H1 (cell line): Measurements from ENCODE around the gene PURB. TPM values are rescaled to one million over a fixed set of nuclear protein-coding genes. Genes with fewer than 3 reads are reported as not detected.
A peak's percentile ranks its signal among the peaks of the same experiment; 100 is the strongest.
"Not testable (repeated sequence)": the region's sequence is repeated elsewhere in the genome, so short reads cannot be mapped to it uniquely, and the experiment has no call there.

ENCODE experiments used
- CTCF ChIA-PET: fragments of 300-600 bp; sonication (Branson Sonifier 250); formaldehyde crosslinking; loops from one replicate; lab custom pipeline; 2021; ENCODE audit not compliant: partially characterized antibody; lab: Charles Lee
- POLR2A ChIA-PET: fragments of 300-600 bp; sonication (Branson Sonifier 250); formaldehyde crosslinking; loops from one replicate; lab custom pipeline; 2021; ENCODE audit warnings: inconsistent platforms; ENCODE audit not compliant: partially characterized antibody; lab: Charles Lee
- DNase-seq, 2 experiments: peaks; one replicate each; pipeline versions ENCODE4 v3.0.0 to v3.0.0-alpha.2; 2010 to 2022; ENCODE audit warnings: low spot score in 2 of 2, low read depth in 1 of 2, mixed read lengths in 1 of 2
- FAIRE-seq: peaks from 2 replicates; lab custom pipeline; 2011; peaks lifted over from hg19 to GRCh38; lab: Jason Lieb, UNC
- H2AFZ ChIP-seq: 2 replicates; pipeline ENCODE4 v1.8.1; 2012; ENCODE audit warnings: low read length, inconsistent platforms
- H2AK5ac ChIP-seq: 2 replicates; pipeline ENCODE4 v1.6.1; 2013; ENCODE audit warnings: low read depth, low read length
- H2BK120ac ChIP-seq: replicated peaks from 2 replicates; pipeline ENCODE3; 2013; ENCODE audit warnings: low read depth, low read length, inconsistent platforms
- H2BK12ac ChIP-seq: 2 replicates; pipeline ENCODE4 v1.6.1; 2013; ENCODE audit warnings: low read depth, low read length
- H2BK15ac ChIP-seq: 2 replicates; pipeline ENCODE4 v1.6.1; 2013; ENCODE audit warnings: low read length
- H2BK20ac ChIP-seq: 2 replicates; pipeline ENCODE4 v1.6.1; 2013; ENCODE audit warnings: low read length
- H2BK5ac ChIP-seq: 2 replicates; pipeline ENCODE4 v1.6.1; 2013; ENCODE audit warnings: low read depth, low read length
- H3K14ac ChIP-seq: 2 replicates; pipeline ENCODE4 v1.6.1; 2013; ENCODE audit warnings: inconsistent platforms; ENCODE audit not compliant: insufficient read length
- H3K18ac ChIP-seq: 2 replicates; pipeline ENCODE4 v1.6.1; 2013; ENCODE audit warnings: low read length; ENCODE audit errors: extremely low read depth
- H3K23ac ChIP-seq: 2 replicates; pipeline ENCODE4 v1.6.1; 2013; ENCODE audit warnings: inconsistent platforms; ENCODE audit not compliant: insufficient read length
- H3K23me2 ChIP-seq: 2 replicates; pipeline ENCODE4 v1.6.1; 2013; ENCODE audit warnings: low read depth, low read length
- H3K27ac ChIP-seq: 2 replicates; pipeline ENCODE4 v1.6.1; 2011; ENCODE audit warnings: low read depth, low read length, inconsistent platforms
- H3K27me3 ChIP-seq, 4 experiments: replicated peaks in 1 of 4; 1 replicate in 1 of 4; 2 replicates in 3 of 4; pipeline versions ENCODE4 v1.6.1 to v1.8.1; 2011 to 2013; ENCODE audit warnings: low read length in 3 of 4, mild to moderate bottlenecking in 3 of 4, inconsistent platforms in 2 of 4, mixed read lengths in 2 of 4, moderate library complexity in 1 of 4; ENCODE audit not compliant: control insufficient read depth in 3 of 4, insufficient read depth in 3 of 4; ENCODE audit errors: extremely low read depth in 1 of 4
- H3K36me3 ChIP-seq, 4 experiments: 2 replicates each; pipeline versions ENCODE4 v1.6.1 to v1.8.1; 2011 to 2013; ENCODE audit warnings: mild to moderate bottlenecking in 4 of 4, low read length in 3 of 4, moderate library complexity in 2 of 4, control low read depth in 1 of 4, inconsistent platforms in 1 of 4; ENCODE audit not compliant: insufficient read depth in 4 of 4, control insufficient read depth in 2 of 4
- H3K4ac ChIP-seq: replicated peaks from 2 replicates; pipeline ENCODE3; 2013; ENCODE audit warnings: low read length, low read depth, mixed read lengths, inconsistent platforms; ENCODE audit not compliant: insufficient read length
- H3K4me1 ChIP-seq, 4 experiments: replicated peaks in 1 of 4; 1 replicate in 1 of 4; 2 replicates in 3 of 4; pipeline versions ENCODE4 v1.6.1 to v1.8.1; 2011 to 2013; ENCODE audit warnings: low read length in 3 of 4, inconsistent platforms in 2 of 4, mixed read lengths in 1 of 4; ENCODE audit not compliant: insufficient read depth in 4 of 4, control insufficient read depth in 3 of 4
- H3K4me2 ChIP-seq, 2 experiments: 2 replicates each; pipeline versions ENCODE4 v1.6.1 to v1.8.1; 2011 to 2013; ENCODE audit warnings: low read depth in 2 of 2, low read length in 2 of 2, control low read depth in 1 of 2, inconsistent platforms in 1 of 2, mild to moderate bottlenecking in 1 of 2; ENCODE audit not compliant: insufficient read depth in 1 of 2
- H3K4me3 ChIP-seq, 4 experiments: fragments of 200-600, 300-600 bp in 1 of 4; sonication (generic), shearing (Covaris generic), sonication (Bioruptor Twin) in 1 of 4; 2 replicates each; pipeline versions ENCODE4 v1.5.1 to v1.8.1; 2011 to 2016; ENCODE audit warnings: low read length in 4 of 4, low read depth in 3 of 4, control low read depth in 2 of 4, inconsistent platforms in 2 of 4, mild to moderate bottlenecking in 2 of 4, mixed read lengths in 1 of 4, moderate library complexity in 1 of 4; ENCODE audit not compliant: insufficient read depth in 2 of 4; ENCODE audit errors: extremely low read depth in 1 of 4
- H3K56ac ChIP-seq: replicated peaks from 2 replicates; pipeline ENCODE3; 2013; ENCODE audit warnings: low read depth, mild to moderate bottlenecking, mixed read lengths, low read length, inconsistent platforms; ENCODE audit not compliant: insufficient read length
- H3K79me1 ChIP-seq: 2 replicates; pipeline ENCODE4 v1.6.1; 2013; ENCODE audit warnings: low read depth, low read length, control low read depth
- H3K79me2 ChIP-seq, 2 experiments: 2 replicates each; pipeline versions ENCODE4 v1.6.1 to v1.8.1; 2012 to 2013; ENCODE audit warnings: low read length in 2 of 2, mild to moderate bottlenecking in 2 of 2, inconsistent platforms in 1 of 2; ENCODE audit not compliant: insufficient read depth in 2 of 2, control insufficient read depth in 1 of 2
- H3K9ac ChIP-seq, 4 experiments: replicated peaks in 1 of 4; 1 replicate in 1 of 4; 2 replicates in 3 of 4; pipeline versions ENCODE4 v1.6.1 to v1.8.1; 2011 to 2013; ENCODE audit warnings: low read depth in 3 of 4, low read length in 3 of 4, control low read depth in 2 of 4, mild to moderate bottlenecking in 2 of 4, moderate library complexity in 2 of 4, inconsistent platforms in 1 of 4; ENCODE audit errors: extremely low read depth in 1 of 4
- H3K9me3 ChIP-seq, 2 experiments: 2 replicates each; pipeline versions ENCODE4 v1.6.1 to v1.8.1; 2012 to 2013; ENCODE audit warnings: mild to moderate bottlenecking in 2 of 2, moderate library complexity in 2 of 2, control low read depth in 1 of 2, inconsistent platforms in 1 of 2, low read depth in 1 of 2, low read length in 1 of 2, mixed read lengths in 1 of 2; ENCODE audit not compliant: insufficient read depth in 2 of 2
- H4K20me1 ChIP-seq, 2 experiments: replicated peaks in 1 of 2; 2 replicates each; pipeline versions ENCODE3 to v1.8.1; 2011 to 2013; ENCODE audit warnings: inconsistent platforms in 2 of 2, low read length in 2 of 2, mild to moderate bottlenecking in 1 of 2; ENCODE audit not compliant: insufficient read depth in 2 of 2, control insufficient read depth in 1 of 2
- H4K5ac ChIP-seq: 2 replicates; pipeline ENCODE4 v1.6.1; 2013; ENCODE audit warnings: low read length, low read depth, mixed read lengths, inconsistent platforms; ENCODE audit not compliant: insufficient read length
- H4K8ac ChIP-seq: 2 replicates; pipeline ENCODE4 v1.8.0; 2013; ENCODE audit warnings: mild to moderate bottlenecking, moderate library complexity, low read length, inconsistent platforms; ENCODE audit not compliant: insufficient read depth; ENCODE audit errors: extremely low read depth
- H4K91ac ChIP-seq: replicated peaks from 2 replicates; pipeline ENCODE3; 2013; ENCODE audit warnings: low read length, mixed read lengths, inconsistent platforms; ENCODE audit not compliant: insufficient read length
- WGBS, 2 experiments: shearing (Covaris generic) in 1 of 2; methylation state at CpG; one replicate each; pipeline versions ENCODE4 v1.1.6 to v1.1.7; 2013 to 2015; ENCODE audit warnings: low lambda C conversion rate in 2 of 2, mixed read lengths in 2 of 2, inconsistent platforms in 1 of 2, low coverage in 1 of 2, missing lambda C conversion rate in 1 of 2; ENCODE audit not compliant: insufficient replicate concordance in 2 of 2, insufficient coverage in 1 of 2, insufficient read length in 1 of 2; ENCODE audit errors: extremely low coverage in 1 of 2, missing lambda C conversion rate in 1 of 2; 5-methylcytosine and 5-hydroxymethylcytosine counted together
- polyA plus RNA-seq, 7 experiments: library from polyadenylated mRNA; depleted of rRNA in 3 of 7; stranded (reverse) in 5 of 7; unstranded in 2 of 7; fragments of >200 nt in 5 of 7; fragments of 200-250 nt in 2 of 7; gene quantifications; 1 replicate in 5 of 7; 2 replicates in 1 of 7; 4 replicates in 1 of 7; pipeline versions ENCODE4 v1.2.1 to v1.2.3, GENCODE V29; 2011 to 2013; ENCODE audit warnings: missing spikeins in 2 of 7, mixed read lengths in 2 of 7
- total RNA-seq: library from RNA; stranded (reverse); fragmentation: NEBNext Ultra II Directional; extraction: Animal tissue kit (Norgen Biotek cat#: 25700); gene quantifications from 2 replicates; pipeline ENCODE4 v1.2.1, GENCODE V29; 2021

Gene PURB
- total and polyA plus RNA-seq, 2 of the 8 experiments (the other 6 are each of a cell fraction or from before 2014, with no cell fraction given), result 3.3 to 22.7 TPM

DNA sequence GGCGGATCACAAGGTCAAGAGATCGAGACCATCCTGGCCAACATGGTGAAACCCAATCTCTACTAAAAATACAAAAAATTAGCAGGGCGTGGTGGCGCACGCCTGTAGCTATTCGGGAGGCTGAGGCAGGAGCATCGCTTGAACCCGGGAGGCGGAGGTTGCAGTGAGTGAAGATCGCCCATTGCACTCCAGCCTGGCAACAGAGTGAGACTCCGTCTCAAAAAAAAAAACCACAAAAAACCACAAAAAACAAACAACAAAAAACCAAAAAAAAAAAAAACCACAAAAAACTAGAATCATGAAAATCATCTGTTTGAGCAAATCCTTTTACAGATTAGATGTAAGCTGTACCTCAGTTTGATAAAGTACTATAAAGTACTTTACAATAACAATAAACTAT lies 38.9 kb downstream of the PURB start:
- not testable (repeated sequence) for H2BK12ac ChIP-seq, FAIRE-seq, H2BK120ac ChIP-seq, H4K5ac ChIP-seq, H3K27me3 ChIP-seq, H3K27ac ChIP-seq, H3K79me1 ChIP-seq, H3K23me2 ChIP-seq, H3K4ac ChIP-seq, H2AK5ac ChIP-seq, H4K91ac ChIP-seq, H3K14ac ChIP-seq, H3K23ac ChIP-seq, H3K4me1 ChIP-seq, H2BK15ac ChIP-seq, H3K9ac ChIP-seq, H4K8ac ChIP-seq, H3K9me3 ChIP-seq, H4K20me1 ChIP-seq, DNase-seq, H2BK5ac ChIP-seq, H3K18ac ChIP-seq, H3K56ac ChIP-seq, H2AFZ ChIP-seq, H2BK20ac ChIP-seq
- Histone ChIP-seq H3K4me2 (peak overlapping the region; percentile 4 to 74), H3K4me3 (peak overlapping the region in 3 of 4 experiments; percentile 77 to 93 (median 93); a peak in 5 of 8 replicates), H3K79me2 (peaks cover 24 to 61% of the 10 kb centered on the region in 2 experiments), H3K36me3 (peaks cover 0 to 13% (median 0%) of the 10 kb centered on the region in 4 experiments; a peak in 2 of 8 replicates)
- POLR2A ChIA-PET, result interaction anchor here (0.7 to 7.8 kb wide), 13 partner anchors 9 to 342 kb away, joined by 3 to 53 read pairs (median 8); partner anchors contain the start of genes PPIA and PURB
- 87% methylated on average over 11 of the region's 11 CpGs; no CpG with 5 or more reads in 1 of the 2 experiments for WGBS, 2 experiments
- CTCF ChIA-PET, result interaction anchor here (0.7 to 2.5 kb wide), 10 partner anchors 12 to 281 kb away, joined by 3 to 12 read pairs (median 3); no protein-coding TSS in a partner anchor
